CD4-positive, alpha-beta T cell (primary cell): ENCODE data around the gene COL25A1. TPM values are rescaled to one million over a fixed set of nuclear protein-coding genes. Genes with fewer than 3 reads are reported as not detected.

ENCODE experiments used
- ATAC-seq: fragments of 200-7000 bp; cut with Tn5 transposase; one replicate; pipeline ENCODE4 v1.10.0; 2022; ENCODE audit warnings: mild to moderate bottlenecking; ENCODE audit not compliant: poor library complexity
- CTCF ChIA-PET: fragments of 350-600 bp; sonication (Branson Sonifier 250); formaldehyde crosslinking; loops from one replicate; lab custom pipeline; 2021; ENCODE audit warnings: antibody characterized with exemption, inconsistent platforms; lab: Charles Lee
- POLR2A ChIA-PET: fragments of 350-600 bp; sonication (Branson Sonifier 250); formaldehyde crosslinking; loops from one replicate; lab custom pipeline; 2021; ENCODE audit warnings: antibody characterized with exemption, inconsistent platforms; lab: Charles Lee
- DNase-seq, 14 experiments: peaks; one replicate each; pipeline ENCODE4 v3.0.0-alpha.2; 2013 to 2020; ENCODE audit warnings: mixed read lengths in 2 of 14
- H3K27ac ChIP-seq, 2 donors: one replicate each; pipeline versions ENCODE4 v1.5.1 to v1.7.0; 2013; ENCODE audit warnings: low read length in 2 of 2, low read depth in 1 of 2, mild to moderate bottlenecking in 1 of 2
- H3K27me3 ChIP-seq, 2 experiments: 1 replicate in 1 of 2; 2 replicates in 1 of 2; pipeline versions ENCODE4 v1.6.1 to v1.7.0; 2013; ENCODE audit warnings: low read length in 2 of 2, control low read depth in 1 of 2, mild to moderate bottlenecking in 1 of 2, moderate library complexity in 1 of 2; ENCODE audit not compliant: insufficient read depth in 2 of 2, control insufficient read depth in 1 of 2
- H3K36me3 ChIP-seq: one replicate; pipeline ENCODE4 v1.6.1; 2013; ENCODE audit warnings: low read length, control low read depth; ENCODE audit not compliant: insufficient read depth
- H3K4me1 ChIP-seq: one replicate; pipeline ENCODE4 v1.6.1; 2013; ENCODE audit warnings: low read length, control low read depth; ENCODE audit not compliant: insufficient read depth
- H3K4me3 ChIP-seq: one replicate; pipeline ENCODE4 v1.5.1; 2013; ENCODE audit warnings: mild to moderate bottlenecking, low read length, moderate library complexity
- H3K9me3 ChIP-seq, 2 experiments: 1 replicate in 1 of 2; 2 replicates in 1 of 2; pipeline versions ENCODE4 v1.6.1 to v1.7.0; 2013; ENCODE audit warnings: low read length in 2 of 2, mild to moderate bottlenecking in 2 of 2, control low read depth in 1 of 2, moderate library complexity in 1 of 2; ENCODE audit not compliant: control insufficient read depth in 1 of 2, insufficient read depth in 1 of 2
- H3K27ac Mint-ChIP-seq: one replicate; pipeline ENCODE4 v1.8.0; 2020; ENCODE audit warnings: mixed read lengths
- H3K27me3 Mint-ChIP-seq: one replicate; pipeline ENCODE4 v1.8.0; 2021; ENCODE audit warnings: mixed read lengths
- H3K36me3 Mint-ChIP-seq: one replicate; pipeline ENCODE4 v1.8.0; 2021; ENCODE audit warnings: low read depth, mixed read lengths
- H3K4me1 Mint-ChIP-seq: one replicate; pipeline ENCODE4 v1.8.0; 2021; ENCODE audit warnings: low read depth, mixed read lengths
- H3K4me3 Mint-ChIP-seq: one replicate; pipeline ENCODE4 v1.8.0; 2020; ENCODE audit warnings: mild to moderate bottlenecking, mixed read lengths
- H3K9me3 Mint-ChIP-seq: one replicate; pipeline ENCODE4 v1.8.0; 2020; ENCODE audit warnings: mixed read lengths
- CTCF ChIP-seq: fragments of 200-600 bp; IDR thresholded peaks from one replicate; pipeline ENCODE4 v1.8.0; 2022; ENCODE audit warnings: antibody characterized with exemption, mild to moderate bottlenecking
- intact Hi-C, 2 experiments: fragments of 100-400 bp; cut with DNase I in 1 of 2; cut with micrococcal nuclease in 1 of 2; formaldehyde crosslinking; loops; one replicate each; pipeline versions ENCODE4 v1.15.1 to v1.9.0; 2023 to 2025; cut with DNase I, micrococcal nuclease
- total RNA-seq, 174 experiments: library from RNA in 2 of 174; stranded (reverse) in 2 of 174; gene quantifications; one replicate each; pipeline ENCODE4 v1.2.3 and lab custom pipeline; 2021 to 2026

Gene COL25A1
- total RNA-seq, 2 experiments from 2014 or later, result 0.42 TPM; not detected in 1

- no peaks in the 10 kb centered on the region for H3K4me1 ChIP-seq
- Mint-ChIP-seq H3K36me3 (no peaks in the 10 kb centered on the region), H3K9me3 (no peaks in the 10 kb centered on the region), H3K27me3 (no peaks in the 10 kb centered on the region), H3K27ac (no peak overlapping the region), H3K4me3 (no peak overlapping the region), H3K4me1 (no peaks in the 10 kb centered on the region)
- H3K36me3 ChIP-seq, result no peaks in the 10 kb centered on the region
- ATAC-seq (no peak), DNase-seq (no peak)
- POLR2A ChIA-PET, result no interaction called here
- no peak overlapping the region for H3K27ac ChIP-seq
- CTCF ChIA-PET, result no interaction called here
- no peak for TF ChIP-seq CTCF
- no peaks in the 10 kb centered on the region for H3K9me3 ChIP-seq
- intact Hi-C loops, result no loop called here
- peaks cover 0 to 4% of the 10 kb centered on the region in 2 experiments for H3K27me3 ChIP-seq
- H3K4me3 ChIP-seq, result no peak overlapping the region
These were observed 272.5 kb downstream of the COL25A1 start for GRCh38 chr4:109029987-109030386.

DNA sequence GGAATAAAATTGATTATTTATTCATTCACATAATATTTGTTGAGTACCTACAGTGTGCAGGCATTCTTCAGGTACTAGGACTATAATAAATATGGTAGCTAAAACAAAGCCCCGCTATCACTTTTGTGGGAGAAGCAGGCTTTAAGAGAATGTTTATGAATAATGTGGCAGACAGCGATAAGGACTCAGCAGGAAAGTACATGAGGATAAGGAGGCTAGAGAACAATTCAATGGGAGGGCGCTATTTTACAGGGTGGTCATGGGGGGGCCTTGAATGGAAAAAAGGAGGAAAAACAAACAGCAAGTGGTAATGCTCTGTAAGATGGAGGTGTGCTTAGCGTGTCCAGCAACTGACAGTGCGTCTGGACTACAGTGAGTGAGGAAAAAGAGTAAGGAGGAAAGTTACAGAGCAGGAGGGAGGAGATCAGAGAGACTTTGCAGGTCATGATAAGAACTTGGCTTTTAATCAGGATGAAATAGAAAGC lies 275.4 kb downstream of the COL25A1 start:
- H3K27me3 Mint-ChIP-seq, result no peaks in the 10 kb centered on the region
- intact Hi-C loops, result no loop called here
- no peak overlapping the region for H3K4me3 Mint-ChIP-seq
- H3K36me3 Mint-ChIP-seq, result no peaks in the 10 kb centered on the region
- H3K9me3 Mint-ChIP-seq, result peaks cover under 1% of the 10 kb centered on the region
- DNase-seq, result no peak
- Histone ChIP-seq H3K9me3 (no peaks in the 10 kb centered on the region), H3K4me1 (no peaks in the 10 kb centered on the region), H3K36me3 (no peaks in the 10 kb centered on the region), H3K27me3 (peaks cover 0 to 4% of the 10 kb centered on the region in 2 experiments), H3K27ac (no peak overlapping the region), H3K4me3 (no peak overlapping the region)
- no peak overlapping the region for H3K27ac Mint-ChIP-seq
- ChIA-PET POLR2A (no interaction called here), CTCF (no interaction called here)
- TF ChIP-seq CTCF, result no peak
- H3K4me1 Mint-ChIP-seq, result no peaks in the 10 kb centered on the region
- ATAC-seq, result no peak

DNA sequence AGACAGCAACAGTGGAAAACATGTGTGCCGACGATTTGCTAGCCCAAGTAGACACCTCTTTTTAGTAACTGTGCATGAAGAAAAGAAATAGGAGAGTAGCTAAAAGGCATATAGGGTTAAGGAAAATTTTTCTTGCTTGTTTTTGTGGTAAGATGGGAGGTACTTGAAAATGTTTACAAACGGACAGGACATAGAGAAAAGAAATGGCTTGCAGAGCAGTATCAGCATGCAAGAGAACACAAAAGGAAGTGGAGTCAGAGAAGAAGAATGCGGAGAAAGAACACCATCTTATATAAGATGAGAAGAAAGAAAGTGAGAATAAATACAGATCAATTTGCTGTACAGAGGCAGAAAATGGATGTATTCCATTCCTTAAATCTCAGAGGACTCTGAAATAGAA lies 275.9 kb downstream of the COL25A1 start:
- no peaks in the 10 kb centered on the region for H3K9me3 ChIP-seq
- peaks cover 0 to 4% of the 10 kb centered on the region in 2 experiments for H3K27me3 ChIP-seq
- H3K4me1 ChIP-seq, result no peaks in the 10 kb centered on the region
- intact Hi-C loops, result no loop called here
- DNase-seq (no peak), ATAC-seq (no peak)
- H3K27ac ChIP-seq, result no peak overlapping the region
- ChIA-PET CTCF (no interaction called here), POLR2A (no interaction called here)
- H3K36me3 ChIP-seq, result no peaks in the 10 kb centered on the region
- no peaks in the 10 kb centered on the region for H3K4me1 Mint-ChIP-seq
- TF ChIP-seq CTCF, result no peak
- H3K4me3 ChIP-seq, result no peak overlapping the region
- no peak overlapping the region for H3K27ac Mint-ChIP-seq
- no peaks in the 10 kb centered on the region for H3K36me3 Mint-ChIP-seq
- H3K4me3 Mint-ChIP-seq, result no peak overlapping the region
- no peaks in the 10 kb centered on the region for H3K27me3 Mint-ChIP-seq
- peaks cover 2% of the 10 kb centered on the region for H3K9me3 Mint-ChIP-seq
